GOT3 (cell line): Measurements from ENCODE around the gene DUSP11.
"Not testable (repeated sequence)": the region's sequence is repeated elsewhere in the genome, so short reads cannot be mapped to it uniquely, and the experiment has no call there.

Experiments
- DNase-seq: peaks from one replicate; lab custom pipeline; 2025; ENCODE audit warnings: mixed read lengths; lab: John Stamatoyannopoulos, UW

The DUSP11 gene

DNA sequence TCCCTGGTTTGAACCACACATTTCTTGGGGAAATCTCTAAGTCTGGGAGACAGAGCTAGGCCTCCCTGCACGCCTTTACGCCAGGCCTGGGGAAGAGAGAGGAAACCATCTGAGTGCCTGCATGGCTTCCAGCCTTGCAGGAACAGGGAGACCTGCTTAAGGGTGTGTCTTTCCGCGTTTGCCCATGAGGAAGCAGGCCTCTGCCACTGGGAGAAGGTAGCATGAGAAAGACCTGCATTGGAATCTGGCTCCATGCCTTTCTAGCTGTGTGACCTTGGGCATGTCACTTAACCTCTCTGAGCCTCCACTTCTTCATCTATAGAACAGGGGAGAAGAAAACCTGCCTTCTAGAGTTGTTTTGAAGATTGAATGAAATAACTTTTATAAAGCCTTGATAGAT, 62.2 kb downstream of the DUSP11 start:
- not testable (repeated sequence) for DNase-seq

GRCh38 chr2:73717251-73717606, 62.7 kb downstream of the DUSP11 start:
- no peak for DNase-seq

GRCh38 chr2:73716543-73717250, 63.2 kb downstream of the DUSP11 start:
- DNase-seq: no peak

GRCh38 chr2:73714091-73714490, 65.8 kb downstream of the DUSP11 start:
- no peak for DNase-seq
